Hepatic stellate cell (primary cell): ENCODE measurements around the gene RNF6.
A peak's percentile ranks its signal among the peaks of the same experiment; 100 is the strongest.

Experiments
- DNase-seq: peaks from one replicate; pipeline ENCODE4 v3.0.0; 2011; ENCODE audit warnings: low spot score

RNF6 gene

GRCh38 chr13:26225896-26226617 is 3.9 kb upstream of the RNF6 start:
- DNase-seq: no peak

GRCh38 chr13:26222520-26223046 is 469 bp upstream of the RNF6 start:
- no peak for DNase-seq

- DNase-seq: no peak
Observed at GRCh38 chr13:26221399-26221720, 754 bp downstream of the RNF6 start.

GRCh38 chr13:26220575-26220974 is 1.5 kb downstream of the RNF6 start:
- no peak for DNase-seq

- no peak for DNase-seq
Observed at GRCh38 chr13:26219726-26220125, 2.4 kb downstream of the RNF6 start.

- no peak for DNase-seq
Observed at GRCh38 chr13:26216042-26216441, 6.1 kb downstream of the RNF6 start.

GRCh38 chr13:26213982-26214381 is 8.1 kb downstream of the RNF6 start:
- DNase-seq: no peak

GRCh38 chr13:26213345-26213744 is 8.8 kb downstream of the RNF6 start:
- no peak for DNase-seq

GRCh38 chr13:26208287-26208686 is 13.8 kb downstream of the RNF6 start:
- no peak for DNase-seq

GRCh38 chr13:26202365-26202972 is 19.6 kb downstream of the RNF6 start:
- DNase-seq: peak; percentile 19

GRCh38 chr13:26200811-26201210 is 21.3 kb downstream of the RNF6 start:
- DNase-seq: no peak

GRCh38 chr13:26198116-26198515 is 24.0 kb downstream of the RNF6 start:
- no peak for DNase-seq

GRCh38 chr13:26197298-26197697 is 24.8 kb downstream of the RNF6 start:
- no peak for DNase-seq

- DNase-seq: no peak
Observed at GRCh38 chr13:26186995-26187394, 35.1 kb downstream of the RNF6 start.

GRCh38 chr13:26186118-26186870 is 35.8 kb downstream of the RNF6 start:
- DNase-seq: peak; percentile 66

- DNase-seq: no peak
Observed at GRCh38 chr13:26185720-26186117, 36.4 kb downstream of the RNF6 start.

GRCh38 chr13:26184791-26185250 is 37.3 kb downstream of the RNF6 start:
- peak; percentile 47 for DNase-seq

- DNase-seq: no peak
Observed at GRCh38 chr13:26183416-26183815, 38.7 kb downstream of the RNF6 start.

- DNase-seq: no peak
Observed at GRCh38 chr13:26179344-26179743, 42.8 kb downstream of the RNF6 start.

- no peak for DNase-seq
Observed at GRCh38 chr13:26168835-26169234, 53.3 kb downstream of the RNF6 start.

- no peak for DNase-seq
Observed at GRCh38 chr13:26168237-26168814, 53.8 kb downstream of the RNF6 start.

- no peak for DNase-seq
Observed at GRCh38 chr13:26163812-26164211, 58.3 kb downstream of the RNF6 start.
